ENCODE results near the gene SLIT3. TPM values are rescaled to one million over a fixed set of nuclear protein-coding genes. Genes with fewer than 3 reads are reported as not detected.

Gene SLIT3
- 1.3 TPM for polyA plus RNA-seq (2013, experiment 1 of 2)
- polyA plus RNA-seq (2013, experiment 2 of 2) = 2.2 TPM

DNA sequence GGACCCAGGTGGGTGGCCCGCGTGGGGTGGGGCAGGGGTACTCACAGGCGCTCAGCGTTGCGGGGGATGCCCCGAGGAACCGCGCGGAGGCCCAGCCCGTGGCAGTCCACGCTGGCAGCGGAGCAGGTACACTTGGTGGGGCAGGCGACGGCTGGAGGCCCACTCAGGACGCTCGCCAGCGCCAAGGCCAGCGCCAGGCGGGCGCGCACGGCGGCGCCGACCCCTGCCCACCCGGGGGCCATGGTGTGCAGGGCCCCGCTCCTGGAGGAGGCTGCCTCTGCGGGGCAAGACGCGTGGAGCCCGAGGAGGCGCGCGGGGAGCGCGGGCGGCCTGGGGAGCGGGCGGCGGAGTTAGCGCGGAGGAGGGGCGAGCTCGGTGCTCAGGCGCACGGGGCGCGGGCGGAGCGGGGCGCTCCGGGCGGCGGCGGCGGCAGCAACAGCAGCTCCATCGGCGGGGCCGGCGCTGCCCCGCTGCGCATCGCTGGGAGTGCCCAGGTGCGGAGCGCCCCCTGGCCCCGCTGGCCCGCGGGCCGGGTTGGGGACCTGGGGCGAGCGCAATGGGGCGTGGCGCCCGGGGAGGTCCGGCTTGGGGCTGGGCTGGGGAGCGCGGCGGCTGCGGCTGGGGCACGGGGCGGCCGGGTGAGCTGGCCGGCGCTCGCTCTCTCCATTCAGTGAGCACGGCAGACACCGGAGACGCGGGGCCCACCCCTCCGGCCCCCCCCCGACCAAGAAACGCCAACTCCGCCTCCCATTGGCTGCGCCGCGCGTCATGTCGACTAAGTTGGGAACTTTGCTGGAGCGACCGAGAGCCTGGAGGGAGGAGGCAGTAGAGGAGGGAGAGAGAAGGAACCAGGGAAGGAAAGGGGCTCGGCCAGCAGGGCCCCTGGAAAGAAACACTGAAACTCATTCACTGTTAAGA is at the start of gene SLIT3:
SLIT3 (minus strand) TSS at position 672 of the 918 bp plus-strand sequence; CDS start at position 242, 430 bp downstream.
- no peaks in the 10 kb centered on the region for H3K36me3 ChIP-seq (ENCODE audit: insufficient read depth, low read length)
- no peaks in the 10 kb centered on the region for H3K9me3 ChIP-seq (ENCODE audit: insufficient read depth, low read depth, low read length)
- H3K4me1 ChIP-seq (ENCODE audit: insufficient read depth, low read length) = peaks cover 5% of the 10 kb centered on the region; the same call in 1 of the 2 replicates
- peak within 1 kb of the TSS; percentile 49; the same call in 1 of the 2 replicates for H3K9ac ChIP-seq (ENCODE audit: low read depth, low read length)
- no peak within 1 kb of the TSS for H3K27ac ChIP-seq (ENCODE audit: low read depth, low read length)
- H3K4me3 ChIP-seq (ENCODE audit: low read length) = peak within 1 kb of the TSS; percentile 63
- under 1% methylated on average over 100 of the region's 101 CpGs for WGBS
- H3K27me3 ChIP-seq (ENCODE audit: insufficient read depth, low read length) = peaks cover 55% of the 10 kb centered on the region

DNA sequence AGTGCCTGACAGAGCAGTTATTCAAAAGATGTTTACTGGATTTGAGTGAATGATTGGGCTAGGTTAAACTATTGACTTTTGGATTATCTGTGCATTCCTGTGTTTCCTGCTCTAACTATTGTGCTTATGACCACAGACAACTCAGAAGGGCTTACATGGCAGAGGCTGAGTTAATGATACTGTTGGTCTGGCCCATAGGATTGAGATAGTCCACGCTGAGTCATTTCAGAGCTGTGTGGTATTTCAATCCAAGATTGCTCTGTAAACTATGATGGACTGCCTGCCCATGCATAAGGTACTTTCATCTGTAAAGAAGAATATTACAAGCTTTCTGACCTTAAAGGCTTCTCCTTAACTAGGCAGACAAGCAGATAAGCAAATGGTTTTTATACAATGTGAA is 49.1 kb upstream of the SLIT3 start:
- Histone ChIP-seq H3K9ac (ENCODE audit: low read depth, low read length) (no peak overlapping the region), H3K27me3 (ENCODE audit: insufficient read depth, low read length) (no peaks in the 10 kb centered on the region), H3K9me3 (ENCODE audit: insufficient read depth, low read depth, low read length) (no peaks in the 10 kb centered on the region), H3K4me1 (ENCODE audit: insufficient read depth, low read length) (peaks cover 5% of the 10 kb centered on the region; the same call in 1 of the 2 replicates), H3K36me3 (ENCODE audit: insufficient read depth, low read length) (no peaks in the 10 kb centered on the region), H3K4me3 (ENCODE audit: low read length) (no peak overlapping the region), H3K27ac (ENCODE audit: low read depth, low read length) (no peak overlapping the region)
- 84% methylated on average over 1 of the region's 1 CpG for WGBS

- Histone ChIP-seq H3K4me3 (ENCODE audit: low read length) (no peak overlapping the region), H3K36me3 (ENCODE audit: insufficient read depth, low read length) (no peaks in the 10 kb centered on the region), H3K4me1 (ENCODE audit: insufficient read depth, low read length) (peaks cover 5% of the 10 kb centered on the region; the same call in 1 of the 2 replicates), H3K9ac (ENCODE audit: low read depth, low read length) (no peak overlapping the region), H3K27ac (ENCODE audit: low read depth, low read length) (no peak overlapping the region), H3K27me3 (ENCODE audit: insufficient read depth, low read length) (no peaks in the 10 kb centered on the region), H3K9me3 (ENCODE audit: insufficient read depth, low read depth, low read length) (no peaks in the 10 kb centered on the region)
- WGBS = 96% methylated on average over 2 of the region's 2 CpGs
Observed at GRCh38 chr5:169347786-169348185, 46.8 kb upstream of the SLIT3 start.

DNA sequence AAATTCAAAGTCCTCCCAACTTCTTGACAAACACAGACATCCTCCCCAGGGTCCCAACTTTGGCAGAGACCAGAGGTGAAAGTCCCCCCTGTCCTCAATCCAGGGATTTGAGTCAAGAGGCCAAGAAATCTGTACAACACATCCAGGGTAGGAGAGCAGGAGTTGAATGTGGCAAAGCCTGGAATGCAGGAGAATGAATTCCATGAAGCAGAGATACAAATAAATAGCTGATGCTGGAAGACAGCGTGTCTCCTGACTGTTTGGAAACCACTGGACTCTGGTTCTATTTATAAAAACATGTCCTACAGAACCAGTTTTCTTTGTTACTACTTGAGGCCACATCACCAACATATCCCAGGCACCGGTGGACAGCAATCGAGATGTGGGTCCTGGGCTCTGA is 43.7 kb upstream of the SLIT3 start:
- Histone ChIP-seq H3K36me3 (ENCODE audit: insufficient read depth, low read length) (no peaks in the 10 kb centered on the region), H3K9ac (ENCODE audit: low read depth, low read length) (no peak overlapping the region), H3K4me3 (ENCODE audit: low read length) (no peak overlapping the region), H3K27ac (ENCODE audit: low read depth, low read length) (no peak overlapping the region), H3K4me1 (ENCODE audit: insufficient read depth, low read length) (no peaks in the 10 kb centered on the region), H3K9me3 (ENCODE audit: insufficient read depth, low read depth, low read length) (no peaks in the 10 kb centered on the region), H3K27me3 (ENCODE audit: insufficient read depth, low read length) (no peaks in the 10 kb centered on the region)
- WGBS = 94% methylated on average over 3 of the region's 3 CpGs

GRCh38 chr5:169343766-169344165 is 42.8 kb upstream of the SLIT3 start:
- Histone ChIP-seq H3K4me3 (ENCODE audit: low read length) (no peak overlapping the region), H3K36me3 (ENCODE audit: insufficient read depth, low read length) (no peaks in the 10 kb centered on the region), H3K27me3 (ENCODE audit: insufficient read depth, low read length) (no peaks in the 10 kb centered on the region), H3K9ac (ENCODE audit: low read depth, low read length) (no peak overlapping the region), H3K9me3 (ENCODE audit: insufficient read depth, low read depth, low read length) (no peaks in the 10 kb centered on the region), H3K27ac (ENCODE audit: low read depth, low read length) (no peak overlapping the region), H3K4me1 (ENCODE audit: insufficient read depth, low read length) (no peaks in the 10 kb centered on the region)

DNA sequence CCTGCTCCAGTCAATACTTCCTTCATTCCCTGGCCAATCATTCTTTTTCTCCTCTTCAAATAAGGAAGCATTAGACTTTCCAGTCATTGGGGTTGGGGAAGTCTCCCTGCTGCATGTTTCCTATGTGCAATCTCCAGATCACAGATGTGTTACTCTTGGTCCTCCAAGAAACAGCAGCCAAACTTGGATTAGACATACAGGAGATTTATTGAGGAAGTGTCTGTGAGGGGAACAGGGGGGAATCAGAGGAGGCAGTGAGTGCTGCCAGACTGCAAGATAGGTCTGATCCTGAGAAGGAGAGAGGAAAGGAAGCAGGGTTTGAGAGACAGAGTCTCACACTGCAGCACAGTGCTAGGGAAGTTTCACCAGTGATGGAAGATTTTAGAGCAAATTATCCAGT is 40.6 kb upstream of the SLIT3 start:
- Histone ChIP-seq H3K4me1 (ENCODE audit: insufficient read depth, low read length) (no peaks in the 10 kb centered on the region), H3K36me3 (ENCODE audit: insufficient read depth, low read length) (no peaks in the 10 kb centered on the region), H3K9ac (ENCODE audit: low read depth, low read length) (no peak overlapping the region), H3K4me3 (ENCODE audit: low read length) (no peak overlapping the region), H3K9me3 (ENCODE audit: insufficient read depth, low read depth, low read length) (no peaks in the 10 kb centered on the region), H3K27ac (ENCODE audit: low read depth, low read length) (no peak overlapping the region), H3K27me3 (ENCODE audit: insufficient read depth, low read length) (no peaks in the 10 kb centered on the region)

- no peak overlapping the region for H3K4me3 ChIP-seq (ENCODE audit: low read length)
- H3K9me3 ChIP-seq (ENCODE audit: insufficient read depth, low read depth, low read length) = no peaks in the 10 kb centered on the region
- no peaks in the 10 kb centered on the region for H3K36me3 ChIP-seq (ENCODE audit: insufficient read depth, low read length)
- H3K4me1 ChIP-seq (ENCODE audit: insufficient read depth, low read length) = no peaks in the 10 kb centered on the region
- H3K9ac ChIP-seq (ENCODE audit: low read depth, low read length) = no peak overlapping the region
- WGBS = 95% methylated on average over 2 of the region's 2 CpGs
- H3K27ac ChIP-seq (ENCODE audit: low read depth, low read length) = no peak overlapping the region
- H3K27me3 ChIP-seq (ENCODE audit: insufficient read depth, low read length) = no peaks in the 10 kb centered on the region
Observed at GRCh38 chr5:169339869-169340268, 38.9 kb upstream of the SLIT3 start.

- H3K9ac ChIP-seq (ENCODE audit: low read depth, low read length) = no peak overlapping the region
- no peaks in the 10 kb centered on the region for H3K9me3 ChIP-seq (ENCODE audit: insufficient read depth, low read depth, low read length)
- no peaks in the 10 kb centered on the region for H3K4me1 ChIP-seq (ENCODE audit: insufficient read depth, low read length)
- no peak overlapping the region for H3K4me3 ChIP-seq (ENCODE audit: low read length)
- H3K36me3 ChIP-seq (ENCODE audit: insufficient read depth, low read length) = no peaks in the 10 kb centered on the region
- no peaks in the 10 kb centered on the region for H3K27me3 ChIP-seq (ENCODE audit: insufficient read depth, low read length)
- no peak overlapping the region for H3K27ac ChIP-seq (ENCODE audit: low read depth, low read length)
- WGBS = 79% methylated on average over 2 of the region's 2 CpGs
Observed at GRCh38 chr5:169336242-169336641, 35.3 kb upstream of the SLIT3 start.

- WGBS = 96% methylated on average over 2 of the region's 2 CpGs
- Histone ChIP-seq H3K4me1 (ENCODE audit: insufficient read depth, low read length) (no peaks in the 10 kb centered on the region), H3K36me3 (ENCODE audit: insufficient read depth, low read length) (no peaks in the 10 kb centered on the region), H3K27ac (ENCODE audit: low read depth, low read length) (no peak overlapping the region), H3K9ac (ENCODE audit: low read depth, low read length) (no peak overlapping the region), H3K27me3 (ENCODE audit: insufficient read depth, low read length) (no peaks in the 10 kb centered on the region), H3K4me3 (ENCODE audit: low read length) (no peak overlapping the region), H3K9me3 (ENCODE audit: insufficient read depth, low read depth, low read length) (no peaks in the 10 kb centered on the region)
Observed at GRCh38 chr5:169335806-169336205, 34.9 kb upstream of the SLIT3 start.

GRCh38 chr5:169333518-169333917 is 32.6 kb upstream of the SLIT3 start:
- H3K9me3 ChIP-seq (ENCODE audit: insufficient read depth, low read depth, low read length) = no peaks in the 10 kb centered on the region
- no peaks in the 10 kb centered on the region for H3K27me3 ChIP-seq (ENCODE audit: insufficient read depth, low read length)
- no peaks in the 10 kb centered on the region for H3K4me1 ChIP-seq (ENCODE audit: insufficient read depth, low read length)
- H3K9ac ChIP-seq (ENCODE audit: low read depth, low read length) = no peak overlapping the region
- H3K36me3 ChIP-seq (ENCODE audit: insufficient read depth, low read length) = no peaks in the 10 kb centered on the region
- H3K27ac ChIP-seq (ENCODE audit: low read depth, low read length) = no peak overlapping the region
- H3K4me3 ChIP-seq (ENCODE audit: low read length) = no peak overlapping the region
- WGBS = 95% methylated on average over 6 of the region's 6 CpGs

DNA sequence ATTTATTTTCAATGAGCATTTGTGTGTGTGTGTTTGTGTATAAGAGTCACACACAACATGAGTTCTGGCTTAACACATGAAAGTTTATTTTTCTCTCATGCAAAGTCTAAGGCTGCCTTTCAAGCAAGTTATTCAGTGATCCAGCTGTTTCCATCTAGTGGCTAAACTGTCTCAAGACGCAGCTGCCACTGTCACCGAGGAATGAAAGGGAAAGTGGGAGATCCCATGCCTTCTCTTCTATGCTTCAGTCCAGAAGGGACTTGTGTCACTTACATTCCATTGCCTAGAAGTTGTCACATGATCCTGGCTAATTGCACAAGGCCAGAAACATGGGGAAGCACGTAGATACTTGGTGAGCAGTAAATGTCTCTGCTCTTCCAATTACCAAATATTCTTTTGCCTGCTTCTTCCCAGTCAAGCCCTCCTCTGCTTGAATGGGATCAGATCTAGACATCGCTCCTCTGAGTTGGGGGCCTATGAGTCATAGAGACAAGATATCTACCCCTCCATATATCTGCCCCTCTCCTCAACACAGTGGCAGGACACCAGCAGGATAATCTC is 30.4 kb upstream of the SLIT3 start:
- no peaks in the 10 kb centered on the region for H3K9me3 ChIP-seq (ENCODE audit: insufficient read depth, low read depth, low read length)
- no peaks in the 10 kb centered on the region for H3K27me3 ChIP-seq (ENCODE audit: insufficient read depth, low read length)
- H3K9ac ChIP-seq (ENCODE audit: low read depth, low read length) = no peak overlapping the region
- H3K27ac ChIP-seq (ENCODE audit: low read depth, low read length) = no peak overlapping the region
- no peak overlapping the region for H3K4me3 ChIP-seq (ENCODE audit: low read length)
- 87% methylated on average over 4 of the region's 4 CpGs for WGBS
- no peaks in the 10 kb centered on the region for H3K4me1 ChIP-seq (ENCODE audit: insufficient read depth, low read length)
- H3K36me3 ChIP-seq (ENCODE audit: insufficient read depth, low read length) = no peaks in the 10 kb centered on the region
